HG03045 (cell line): ENCODE results near the gene FAM9C.

Experiments
- ATAC-seq: cut with Tn5 transposase; IDR thresholded peaks from one replicate; pipeline ENCODE4 v1.9.1; 2021; ENCODE audit warnings: mild to moderate bottlenecking, moderate library complexity; ENCODE audit not compliant: unreplicated experiment

FAM9C gene

GRCh38 chrX:12986164-12986779 lies 58.1 kb downstream of the FAM9C start:
- no peak for ATAC-seq
